Measurements from ENCODE around the gene COA5.

GRCh38 chr2:98605076-98605475 is 3.2 kb downstream of the COA5 start:
- TF ChIP-seq EZH2 (IDR thresholded peaks at IDR 0.05) (no peak), POLR2AphosphoS5 (IDR thresholded peaks at IDR 0.05; ENCODE audit: borderline replicate concordance, low read depth, low read length) (no peak), FOXP2 (optimal IDR thresholded peaks at IDR 0.05; ENCODE audit: control extremely low read depth, extremely low read length, insufficient read depth) (no peak)
